NT2/D1 (cell line): ENCODE results near the gene RPH3AL.

Experiments used
- SUZ12 ChIP-seq: IDR thresholded peaks from 2 replicates; pipeline ENCODE4 v1.6.1; 2011; ENCODE audit not compliant: insufficient read length, insufficient read depth; ENCODE audit errors: extremely low read depth
- ZNF274 ChIP-seq: IDR thresholded peaks from 2 replicates; pipeline ENCODE4 v1.6.1; 2011; ENCODE audit warnings: mild to moderate bottlenecking, low read depth, low read length

GRCh38 chr17:358491-359151, 6.0 kb upstream of the RPH3AL start:
- TF ChIP-seq ZNF274 = no peak
- TF ChIP-seq SUZ12 = no peak
